K562 (cell line): ENCODE results near the gene CCDC68.

Source experiments
- CBX1 ChIP-seq: sonication (generic); IDR thresholded peaks from 2 replicates; pipeline ENCODE4 v1.6.1; 2016; ENCODE audit warnings: antibody characterized with exemption, low read depth, mild to moderate bottlenecking
- CTCF ChIP-seq, 3 experiments: IDR thresholded peaks in 2 of 3; conservative IDR thresholded peaks in 1 of 3; 2 replicates each; pipeline ENCODE4 v1.5.1; 2011 to 2012; ENCODE audit warnings: low read length in 3 of 3, mild to moderate bottlenecking in 3 of 3, control low read depth in 2 of 3, improper control_type of control experiment in 1 of 3, inconsistent platforms in 1 of 3, low read depth in 1 of 3, mixed read lengths in 1 of 3, moderate library complexity in 1 of 3; ENCODE audit not compliant: insufficient read depth in 2 of 3
- EP300 ChIP-seq: IDR thresholded peaks from 2 replicates; pipeline ENCODE4 v1.6.1; 2012; ENCODE audit warnings: low read length, improper control_type of control experiment
- JUND ChIP-seq, 2 experiments: IDR thresholded peaks; 2 replicates in 1 of 2; 3 replicates in 1 of 2; pipeline ENCODE4 v1.6.1; 2011; ENCODE audit warnings: borderline replicate concordance in 2 of 2, low read depth in 2 of 2, low read length in 2 of 2, improper control_type of control experiment in 1 of 2, missing biosample characterization in 1 of 2, missing genetic modification characterization in 1 of 2, missing genetic modification reagents in 1 of 2
- NR3C1 ChIP-seq: sonication (generic); formaldehyde crosslinking; IDR thresholded peaks from 2 replicates; pipeline ENCODE4 v1.8.1; 2022; ENCODE audit warnings: missing genetic modification reagents
- OTX1 ChIP-seq: fragments of 450-650 bp; formaldehyde crosslinking; IDR thresholded peaks from 2 replicates; pipeline ENCODE4 v1.4.0; 2022; ENCODE audit warnings: mild to moderate bottlenecking
- POLR2A ChIP-seq: fragments of 450-650 bp; conservative IDR thresholded peaks from 2 replicates; pipeline ENCODE4 v1.6.1; 2016
- RNF2 ChIP-seq: sonication (generic); IDR thresholded peaks from 2 replicates; pipeline ENCODE4 v1.6.1; 2016
- TCF3 ChIP-seq: sonication (generic); formaldehyde crosslinking; IDR thresholded peaks from 2 replicates; pipeline ENCODE4 v1.4.0; 2020; ENCODE audit warnings: mild to moderate bottlenecking, missing genetic modification reagents
- ZBTB40 ChIP-seq, 2 experiments: fragments of 450-650 bp in 1 of 2; sonication (generic) in 1 of 2; formaldehyde crosslinking in 1 of 2; IDR thresholded peaks; 2 replicates each; pipeline versions ENCODE4 v1.7.1 to v1.9.0; 2016 to 2022; ENCODE audit warnings: inconsistent platforms in 1 of 2, mild to moderate bottlenecking in 1 of 2, missing genetic modification reagents in 1 of 2
- ZKSCAN8 ChIP-seq: fragments of 200-800 bp; sonication (Bioruptor generic); IDR thresholded peaks from 2 replicates; pipeline ENCODE4 v1.6.1; 2016; ENCODE audit warnings: missing genetic modification characterization, missing compliant biosample characterization
- ZNF121 ChIP-seq: sonication (generic); formaldehyde crosslinking; conservative IDR thresholded peaks from 2 replicates; pipeline ENCODE4 v1.8.0; 2022; ENCODE audit warnings: missing genetic modification reagents
- TF ChIP-seq, protein P1 (sequence below): sonication (generic); formaldehyde crosslinking; IDR thresholded peaks from 2 replicates; pipeline ENCODE4 v1.8.1; 2022; ENCODE audit warnings: missing genetic modification reagents

- TF ChIP-seq JUND (IDR thresholded peaks at IDR 0.05; ENCODE audit: borderline replicate concordance, low read depth, low read length) (no peak), JUND (tag; IDR thresholded peaks at IDR 0.05; ENCODE audit: borderline replicate concordance, low read depth, low read length) (no peak), CBX1 (no peak), RNF2 (no peak), ZBTB40 (IDR thresholded peaks at IDR 0.05) (no peak), ZBTB40 (CRISPR knock-in tag; IDR thresholded peaks at IDR 0.05) (no peak), NR3C1 (CRISPR knock-in tag) (no peak), OTX1 (no peak), ZKSCAN8 (CRISPR knock-in tag) (no peak), CTCF (IDR thresholded peaks at IDR 0.05 in 2 of 3, conservative IDR thresholded peaks at IDR 0.05 in 1 of 3; ENCODE audit: insufficient read depth in 2 of 3, low read depth in 1 of 3, low read length in 3 of 3) (no peak), EP300 (no peak), POLR2A (no peak), TCF3 (no peak), ZNF121 (CRISPR knock-in tag) (no peak)
- TF ChIP-seq, protein P1, sequence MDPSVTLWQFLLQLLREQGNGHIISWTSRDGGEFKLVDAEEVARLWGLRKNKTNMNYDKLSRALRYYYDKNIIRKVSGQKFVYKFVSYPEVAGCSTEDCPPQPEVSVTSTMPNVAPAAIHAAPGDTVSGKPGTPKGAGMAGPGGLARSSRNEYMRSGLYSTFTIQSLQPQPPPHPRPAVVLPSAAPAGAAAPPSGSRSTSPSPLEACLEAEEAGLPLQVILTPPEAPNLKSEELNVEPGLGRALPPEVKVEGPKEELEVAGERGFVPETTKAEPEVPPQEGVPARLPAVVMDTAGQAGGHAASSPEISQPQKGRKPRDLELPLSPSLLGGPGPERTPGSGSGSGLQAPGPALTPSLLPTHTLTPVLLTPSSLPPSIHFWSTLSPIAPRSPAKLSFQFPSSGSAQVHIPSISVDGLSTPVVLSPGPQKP (CRISPR knock-in tag): no peak
Measured at GRCh38 chr18:54957996-54958395, 1.3 kb downstream of the CCDC68 start.
